ENCODE data around the gene MGRN1.

Gene MGRN1

GRCh38 chr16:4687946-4688673 lies 63.5 kb downstream of the MGRN1 start:
- no peak for DNase-seq (ENCODE audit: low read depth)

GRCh38 chr16:4688674-4689045 lies 64.0 kb downstream of the MGRN1 start:
- DNase-seq (ENCODE audit: low read depth) = no peak

GRCh38 chr16:4689091-4689671 lies 64.6 kb downstream of the MGRN1 start:
- no peak for DNase-seq (ENCODE audit: low read depth)

- DNase-seq (ENCODE audit: low read depth) = no peak
These were observed 65.5 kb downstream of the MGRN1 start for GRCh38 chr16:4689864-4690704.

- DNase-seq (ENCODE audit: low read depth) = no peak
These were observed 66.5 kb downstream of the MGRN1 start for GRCh38 chr16:4690946-4691665.

GRCh38 chr16:4691666-4692412 lies 67.2 kb downstream of the MGRN1 start:
- no peak for DNase-seq (ENCODE audit: low read depth)

GRCh38 chr16:4692460-4693295 lies 68.1 kb downstream of the MGRN1 start:
- DNase-seq (ENCODE audit: low read depth) = no peak

- DNase-seq (ENCODE audit: low read depth) = peak; percentile 96
These were observed 68.8 kb downstream of the MGRN1 start, which contains the start of gene NUDT16L1 for GRCh38 chr16:4693296-4693955. NUDT16L1 (plus strand) TSS chr16:4693562; CDS start chr16:4693727, 165 bp downstream.

- DNase-seq (ENCODE audit: low read depth) = peak; percentile 23
These were observed 69.5 kb downstream of the MGRN1 start for GRCh38 chr16:4693956-4694641.

GRCh38 chr16:4694642-4695451 lies 70.2 kb downstream of the MGRN1 start:
- DNase-seq (ENCODE audit: low read depth) = no peak

- no peak for DNase-seq (ENCODE audit: low read depth)
These were observed 71.0 kb downstream of the MGRN1 start for GRCh38 chr16:4695473-4696171.

- DNase-seq (ENCODE audit: low read depth) = no peak
These were observed 71.7 kb downstream of the MGRN1 start for GRCh38 chr16:4696172-4696904.

- DNase-seq (ENCODE audit: low read depth) = no peak
These were observed 72.5 kb downstream of the MGRN1 start for GRCh38 chr16:4696905-4697847.

GRCh38 chr16:4697848-4698291 lies 73.2 kb downstream of the MGRN1 start:
- DNase-seq (ENCODE audit: low read depth) = no peak

- DNase-seq (ENCODE audit: low read depth) = no peak
These were observed 73.9 kb downstream of the MGRN1 start for GRCh38 chr16:4698321-4699045.
